ENCODE data around the gene LRMDA.

Gene LRMDA

GRCh38 chr10:75540357-75540966 is 109.0 kb downstream of the LRMDA start:
- H3K9me3 ChIP-seq (ENCODE audit: insufficient read depth, low read depth, low read length) = no peaks in the 10 kb centered on the region
- H3K4me1 ChIP-seq (ENCODE audit: insufficient read depth, low read length) = peaks cover 42% of the 10 kb centered on the region
- H3K27ac ChIP-seq (ENCODE audit: low read length) = no peak overlapping the region
- no peaks in the 10 kb centered on the region for H3K36me3 ChIP-seq (ENCODE audit: insufficient read depth, low read depth, low read length)
- H3K27me3 ChIP-seq (ENCODE audit: insufficient read depth, low read length) = peaks cover 14% of the 10 kb centered on the region
- H3K4me3 ChIP-seq (ENCODE audit: low read length) = no peak overlapping the region
- H3K9ac ChIP-seq (ENCODE audit: low read depth, low read length) = no peak overlapping the region

DNA sequence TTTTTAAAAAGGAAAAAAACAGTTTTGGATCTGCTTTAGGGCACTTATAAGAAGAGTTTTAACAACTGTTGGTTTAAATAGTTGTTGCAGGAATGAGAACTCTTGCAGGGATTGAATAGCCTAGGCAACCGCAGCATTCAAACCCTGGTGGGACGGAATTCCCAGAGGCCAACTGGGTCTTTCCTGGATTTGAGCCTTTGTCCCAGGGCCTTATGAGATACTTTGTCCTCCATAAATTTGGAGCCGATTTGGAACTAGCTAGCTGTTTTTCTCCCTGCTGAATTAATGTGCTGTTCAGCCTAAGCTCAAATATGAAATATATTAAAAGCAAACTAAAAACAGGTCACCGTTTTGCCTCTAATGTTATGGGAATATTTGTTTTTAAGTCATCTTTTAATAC is 109.6 kb downstream of the LRMDA start:
- Histone ChIP-seq H3K4me3 (ENCODE audit: low read length) (no peak overlapping the region), H3K27me3 (ENCODE audit: insufficient read depth, low read length) (peaks cover 14% of the 10 kb centered on the region), H3K27ac (ENCODE audit: low read length) (no peak overlapping the region), H3K36me3 (ENCODE audit: insufficient read depth, low read depth, low read length) (no peaks in the 10 kb centered on the region), H3K4me1 (ENCODE audit: insufficient read depth, low read length) (peaks cover 42% of the 10 kb centered on the region), H3K9ac (ENCODE audit: low read depth, low read length) (no peak overlapping the region), H3K9me3 (ENCODE audit: insufficient read depth, low read depth, low read length) (no peaks in the 10 kb centered on the region)

DNA sequence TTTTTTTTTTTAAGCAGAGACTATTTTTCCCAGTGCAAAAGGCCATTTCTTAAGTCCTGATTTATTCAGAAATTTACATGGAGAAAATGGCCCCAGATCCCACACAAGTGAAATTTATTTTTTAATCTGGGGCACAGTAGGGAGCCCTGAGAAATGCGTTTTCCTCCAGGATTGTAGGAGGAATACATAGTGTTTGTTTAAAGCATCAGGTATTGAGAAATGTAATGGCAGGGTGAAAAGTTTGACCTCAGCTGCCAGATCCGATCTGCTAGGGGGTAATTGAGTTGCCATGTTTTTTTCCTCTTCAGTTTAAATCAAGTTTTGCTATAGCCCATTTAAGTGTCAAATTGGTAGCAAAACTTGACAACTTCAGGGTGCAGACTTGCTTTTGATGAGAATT is 110.0 kb downstream of the LRMDA start:
- H3K4me1 ChIP-seq (ENCODE audit: insufficient read depth, low read length) = peaks cover 42% of the 10 kb centered on the region

DNA sequence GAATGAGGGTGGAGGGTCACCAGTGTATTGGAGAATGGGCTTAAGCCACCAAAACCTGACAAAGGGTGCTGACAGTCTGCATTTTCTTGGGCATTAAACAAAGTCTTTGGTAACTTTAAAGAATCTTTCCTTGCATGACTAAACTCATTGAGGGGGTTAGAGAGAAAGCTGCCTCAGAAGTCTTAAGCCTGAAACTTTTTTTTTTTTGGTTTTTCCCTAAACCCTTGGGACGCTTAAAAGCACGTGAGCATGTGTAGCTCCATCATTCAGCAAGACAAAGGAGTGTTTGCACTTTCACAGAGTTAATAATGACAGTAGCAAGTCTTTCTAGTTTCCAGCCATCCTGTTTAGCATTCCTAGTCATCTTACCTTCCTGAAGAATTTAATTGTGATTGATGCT is 110.7 kb downstream of the LRMDA start:
- Histone ChIP-seq H3K27ac (ENCODE audit: low read length) (no peak overlapping the region), H3K27me3 (ENCODE audit: insufficient read depth, low read length) (peaks cover 9% of the 10 kb centered on the region), H3K4me3 (ENCODE audit: low read length) (no peak overlapping the region), H3K4me1 (ENCODE audit: insufficient read depth, low read length) (peaks cover 42% of the 10 kb centered on the region), H3K9me3 (ENCODE audit: insufficient read depth, low read depth, low read length) (no peaks in the 10 kb centered on the region), H3K9ac (ENCODE audit: low read depth, low read length) (no peak overlapping the region), H3K36me3 (ENCODE audit: insufficient read depth, low read depth, low read length) (no peaks in the 10 kb centered on the region)

More for the DNA sequence above, 110.0 kb downstream of the LRMDA start:
- Histone ChIP-seq H3K27ac (ENCODE audit: low read length) (no peak overlapping the region), H3K27me3 (ENCODE audit: insufficient read depth, low read length) (peaks cover 14% of the 10 kb centered on the region), H3K36me3 (ENCODE audit: insufficient read depth, low read depth, low read length) (no peaks in the 10 kb centered on the region), H3K9ac (ENCODE audit: low read depth, low read length) (no peak overlapping the region), H3K9me3 (ENCODE audit: insufficient read depth, low read depth, low read length) (no peaks in the 10 kb centered on the region), H3K4me3 (ENCODE audit: low read length) (no peak overlapping the region)

GRCh38 chr10:75542906-75543305 is 111.5 kb downstream of the LRMDA start:
- H3K27ac ChIP-seq (ENCODE audit: low read length) = no peak overlapping the region
- H3K4me3 ChIP-seq (ENCODE audit: low read length) = no peak overlapping the region
- H3K9ac ChIP-seq (ENCODE audit: low read depth, low read length) = no peak overlapping the region
- 0 out of 2 replicates have a peak, but pooled peaks cover under 1% of the 10 kb centered on the region for H3K27me3 ChIP-seq (ENCODE audit: insufficient read depth, low read length)
- no peaks in the 10 kb centered on the region for H3K9me3 ChIP-seq (ENCODE audit: insufficient read depth, low read depth, low read length)
- H3K36me3 ChIP-seq (ENCODE audit: insufficient read depth, low read depth, low read length) = no peaks in the 10 kb centered on the region
- H3K4me1 ChIP-seq (ENCODE audit: insufficient read depth, low read length) = peaks cover 37% of the 10 kb centered on the region

- Histone ChIP-seq H3K27me3 (ENCODE audit: insufficient read depth, low read length) (no peaks in the 10 kb centered on the region), H3K9ac (ENCODE audit: low read depth, low read length) (no peak overlapping the region), H3K4me3 (ENCODE audit: low read length) (no peak overlapping the region), H3K36me3 (ENCODE audit: insufficient read depth, low read depth, low read length) (no peaks in the 10 kb centered on the region), H3K4me1 (ENCODE audit: insufficient read depth, low read length) (peaks cover 25% of the 10 kb centered on the region; the same call in 1 of the 2 replicates), H3K9me3 (ENCODE audit: insufficient read depth, low read depth, low read length) (no peaks in the 10 kb centered on the region), H3K27ac (ENCODE audit: low read length) (no peak overlapping the region)
Measured at GRCh38 chr10:75544386-75544785, 113.0 kb downstream of the LRMDA start.

GRCh38 chr10:75544993-75545706 is 113.7 kb downstream of the LRMDA start:
- H3K27ac ChIP-seq (ENCODE audit: low read length) = no peak overlapping the region
- H3K9ac ChIP-seq (ENCODE audit: low read depth, low read length) = no peak overlapping the region
- no peaks in the 10 kb centered on the region for H3K36me3 ChIP-seq (ENCODE audit: insufficient read depth, low read depth, low read length)
- H3K9me3 ChIP-seq (ENCODE audit: insufficient read depth, low read depth, low read length) = no peaks in the 10 kb centered on the region
- H3K4me1 ChIP-seq (ENCODE audit: insufficient read depth, low read length) = peaks cover 25% of the 10 kb centered on the region; the same call in 1 of the 2 replicates
- H3K4me3 ChIP-seq (ENCODE audit: low read length) = no peak overlapping the region
- H3K27me3 ChIP-seq (ENCODE audit: insufficient read depth, low read length) = no peaks in the 10 kb centered on the region

DNA sequence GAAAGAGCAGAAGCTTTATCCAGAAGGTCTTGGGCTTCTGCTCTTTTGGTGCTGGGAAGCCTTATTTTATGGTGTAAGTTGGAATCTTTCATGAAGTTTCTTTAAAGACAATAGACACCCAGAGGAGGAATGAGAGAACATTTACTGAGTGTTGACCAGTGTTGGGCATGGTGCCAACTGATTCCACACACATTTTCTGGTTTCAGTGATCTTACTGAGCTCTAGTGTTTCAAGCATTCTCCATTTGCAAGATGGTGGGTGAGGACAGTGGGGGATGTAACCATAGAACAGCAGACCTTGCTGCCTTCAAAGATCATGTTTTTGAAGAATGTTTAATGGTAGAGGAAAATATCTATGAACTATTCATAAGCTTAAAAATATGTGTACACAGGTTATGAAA is 114.6 kb downstream of the LRMDA start:
- peaks cover 18% of the 10 kb centered on the region; the same call in 1 of the 2 replicates for H3K4me1 ChIP-seq (ENCODE audit: insufficient read depth, low read length)
- no peaks in the 10 kb centered on the region for H3K36me3 ChIP-seq (ENCODE audit: insufficient read depth, low read depth, low read length)
- no peak overlapping the region for H3K27ac ChIP-seq (ENCODE audit: low read length)
- H3K4me3 ChIP-seq (ENCODE audit: low read length) = no peak overlapping the region
- no peaks in the 10 kb centered on the region for H3K27me3 ChIP-seq (ENCODE audit: insufficient read depth, low read length)
- no peaks in the 10 kb centered on the region for H3K9me3 ChIP-seq (ENCODE audit: insufficient read depth, low read depth, low read length)
- H3K9ac ChIP-seq (ENCODE audit: low read depth, low read length) = no peak overlapping the region

DNA sequence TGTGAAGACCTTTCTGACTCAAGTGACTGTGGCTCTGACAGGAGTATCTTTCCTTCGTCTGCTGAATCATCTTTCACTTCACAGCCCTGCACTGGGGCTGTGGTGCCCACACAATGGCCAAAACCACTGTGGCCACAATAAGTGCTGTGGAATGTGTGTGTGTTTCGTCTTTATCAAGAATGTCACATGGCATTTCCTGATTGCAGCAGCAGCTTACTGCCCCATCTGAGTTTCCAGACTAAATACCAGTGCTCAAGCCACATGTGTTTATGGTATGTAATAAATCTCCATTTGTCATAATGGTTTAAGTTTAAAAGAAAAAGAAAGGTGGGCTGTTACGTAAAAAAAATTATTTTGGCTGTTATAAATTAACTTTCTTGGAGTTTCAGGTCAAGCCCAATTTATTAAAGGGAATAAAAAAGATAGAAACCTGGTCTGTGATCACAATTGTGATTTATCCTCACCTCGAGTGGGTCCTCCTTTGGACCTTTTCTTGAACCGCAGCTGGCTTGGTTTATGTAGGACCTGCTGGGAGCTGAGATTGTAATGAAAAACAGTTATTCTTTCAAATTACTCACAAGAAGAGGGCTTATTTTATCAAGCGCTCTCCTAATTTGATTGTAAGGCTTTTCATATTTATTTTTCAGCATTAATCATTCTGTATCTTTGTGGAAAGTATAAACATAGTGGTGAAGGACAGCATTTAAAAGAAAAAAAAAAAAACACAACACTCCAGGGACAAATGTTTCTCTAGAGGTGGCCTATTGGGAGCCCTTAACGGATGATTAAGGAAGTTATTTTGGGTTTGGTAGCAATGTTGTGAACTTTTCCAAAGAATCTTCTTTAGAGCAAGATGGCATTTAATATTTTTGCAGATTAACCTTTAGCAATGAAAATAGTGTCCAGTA is 116.2 kb downstream of the LRMDA start:
- Histone ChIP-seq H3K27ac (ENCODE audit: low read length) (no peak overlapping the region), H3K27me3 (ENCODE audit: insufficient read depth, low read length) (no peaks in the 10 kb centered on the region), H3K4me3 (ENCODE audit: low read length) (no peak overlapping the region), H3K9ac (ENCODE audit: low read depth, low read length) (no peak overlapping the region), H3K9me3 (ENCODE audit: insufficient read depth, low read depth, low read length) (peaks cover 9% of the 10 kb centered on the region; the same call in 1 of the 2 replicates), H3K4me1 (ENCODE audit: insufficient read depth, low read length) (peaks cover 1% of the 10 kb centered on the region; the same call in 1 of the 2 replicates), H3K36me3 (ENCODE audit: insufficient read depth, low read depth, low read length) (no peaks in the 10 kb centered on the region)

DNA sequence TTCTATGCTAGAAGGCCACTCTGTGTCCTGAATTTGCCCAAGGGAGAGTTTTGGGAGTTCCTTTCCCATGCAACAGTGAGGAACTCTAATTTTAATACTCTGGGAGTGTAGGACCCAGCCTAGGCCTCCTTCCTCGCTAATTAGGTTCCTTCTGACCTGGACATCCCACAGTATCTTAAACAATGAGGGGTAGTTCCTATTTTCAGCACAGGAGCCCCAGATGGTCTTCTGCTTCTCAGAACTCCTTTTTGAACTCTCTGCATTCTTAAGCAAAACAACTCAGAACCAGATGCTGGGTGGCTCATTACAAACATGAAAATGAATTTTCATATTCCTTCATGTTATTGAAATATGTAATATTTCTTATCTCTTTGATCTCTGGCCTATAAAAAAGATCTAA is 116.9 kb downstream of the LRMDA start:
- Histone ChIP-seq H3K27ac (ENCODE audit: low read length) (no peak overlapping the region), H3K4me1 (ENCODE audit: insufficient read depth, low read length) (no peaks in the 10 kb centered on the region; the same call in 1 of the 2 replicates), H3K4me3 (ENCODE audit: low read length) (no peak overlapping the region), H3K9ac (ENCODE audit: low read depth, low read length) (no peak overlapping the region), H3K36me3 (ENCODE audit: insufficient read depth, low read depth, low read length) (no peaks in the 10 kb centered on the region), H3K9me3 (ENCODE audit: insufficient read depth, low read depth, low read length) (peaks cover 9% of the 10 kb centered on the region; the same call in 1 of the 2 replicates), H3K27me3 (ENCODE audit: insufficient read depth, low read length) (no peaks in the 10 kb centered on the region)

GRCh38 chr10:75550191-75550590 is 118.8 kb downstream of the LRMDA start:
- Histone ChIP-seq H3K27me3 (ENCODE audit: insufficient read depth, low read length) (no peaks in the 10 kb centered on the region), H3K36me3 (ENCODE audit: insufficient read depth, low read depth, low read length) (no peaks in the 10 kb centered on the region), H3K9ac (ENCODE audit: low read depth, low read length) (no peak overlapping the region), H3K9me3 (ENCODE audit: insufficient read depth, low read depth, low read length) (peaks cover 9% of the 10 kb centered on the region; the same call in 1 of the 2 replicates), H3K4me1 (ENCODE audit: insufficient read depth, low read length) (no peaks in the 10 kb centered on the region), H3K4me3 (ENCODE audit: low read length) (no peak overlapping the region), H3K27ac (ENCODE audit: low read length) (no peak overlapping the region)

All from iPS-20b (cell line).